Effector memory CD8-positive, alpha-beta T cell (primary cell): ENCODE data around the gene ASAP2.

Source experiments
- ATAC-seq: fragments of 150-1000 bp; cut with Tn5 transposase; replicated peaks from 2 replicates; pipeline ENCODE4 v1.10.0; 2021; ENCODE audit warnings: mild to moderate bottlenecking, moderate library complexity
- DNase-seq, 3 experiments: peaks; one replicate each; pipeline ENCODE4 v3.0.0; 2021
- H3K27ac Mint-ChIP-seq, 2 donors: one replicate each; pipeline ENCODE4 v1.8.0; 2022; ENCODE audit warnings: mild to moderate bottlenecking in 2 of 2, mixed read lengths in 2 of 2, moderate library complexity in 2 of 2
- H3K27me3 Mint-ChIP-seq, 2 donors: one replicate each; pipeline ENCODE4 v1.8.0; 2022; ENCODE audit warnings: mixed read lengths in 2 of 2
- H3K36me3 Mint-ChIP-seq: one replicate; pipeline ENCODE4 v1.8.0; 2022; ENCODE audit warnings: mild to moderate bottlenecking, moderate library complexity, mixed read lengths; ENCODE audit not compliant: insufficient read depth
- H3K4me1 Mint-ChIP-seq, 2 donors: one replicate each; pipeline ENCODE4 v1.8.0; 2022; ENCODE audit warnings: low read depth in 2 of 2, mixed read lengths in 2 of 2
- H3K4me3 Mint-ChIP-seq, 2 donors: one replicate each; pipeline ENCODE4 v1.8.0; 2022; ENCODE audit warnings: mild to moderate bottlenecking in 2 of 2, mixed read lengths in 2 of 2, moderate library complexity in 2 of 2
- H3K9me3 Mint-ChIP-seq, 2 donors: one replicate each; pipeline ENCODE4 v1.8.0; 2022; ENCODE audit warnings: mixed read lengths in 2 of 2

The ASAP2 gene

DNA sequence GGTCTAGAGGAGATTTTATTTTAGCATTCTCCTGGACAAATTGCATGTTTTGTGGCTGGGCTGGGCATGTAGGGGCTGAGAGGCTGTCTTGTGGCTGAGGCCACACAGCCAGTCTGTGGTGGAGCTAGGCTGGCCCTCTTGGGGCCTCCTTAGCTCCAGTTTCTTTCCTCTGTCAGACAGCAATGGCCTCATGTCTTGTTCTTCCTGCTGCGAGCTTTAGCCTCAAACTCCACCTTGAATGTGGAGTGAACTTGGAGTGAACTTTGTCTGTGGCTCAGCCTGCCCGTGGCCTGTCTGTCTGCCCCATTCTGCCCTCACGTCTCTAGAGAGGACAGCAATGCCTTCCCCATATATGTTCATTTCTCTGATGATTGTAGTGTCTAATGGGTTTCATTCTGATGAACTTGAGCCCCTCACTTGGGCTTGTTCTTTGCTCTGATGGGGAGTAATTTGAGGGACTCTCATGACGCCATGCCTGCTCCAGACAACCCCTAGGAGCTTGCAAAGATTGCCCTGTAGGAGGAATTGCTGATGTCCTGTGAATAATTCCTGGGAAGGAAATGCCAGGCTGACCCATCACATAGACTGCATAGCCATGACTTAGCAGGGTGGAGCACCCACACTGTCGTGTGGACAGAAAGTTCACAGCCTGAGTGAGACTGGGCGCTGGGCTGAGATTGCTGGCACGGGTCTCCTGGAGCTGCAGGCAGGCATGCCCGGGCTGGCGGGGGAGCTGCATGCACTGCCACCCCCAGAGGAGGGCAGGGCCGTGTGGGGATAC lies 42.6 kb downstream of the ASAP2 start:
- DNase-seq (no peak), ATAC-seq (no peak)
- H3K27ac Mint-ChIP-seq = no peak overlapping the region
- H3K36me3 Mint-ChIP-seq = no peaks in the 10 kb centered on the region
- H3K9me3 Mint-ChIP-seq = no peaks in the 10 kb centered on the region
- H3K4me1 Mint-ChIP-seq = peaks cover 0 to 4% of the 10 kb centered on the region in 2 donors
- no peak overlapping the region for H3K4me3 Mint-ChIP-seq
- peaks cover 44 to 57% of the 10 kb centered on the region in 2 donors for H3K27me3 Mint-ChIP-seq

DNA sequence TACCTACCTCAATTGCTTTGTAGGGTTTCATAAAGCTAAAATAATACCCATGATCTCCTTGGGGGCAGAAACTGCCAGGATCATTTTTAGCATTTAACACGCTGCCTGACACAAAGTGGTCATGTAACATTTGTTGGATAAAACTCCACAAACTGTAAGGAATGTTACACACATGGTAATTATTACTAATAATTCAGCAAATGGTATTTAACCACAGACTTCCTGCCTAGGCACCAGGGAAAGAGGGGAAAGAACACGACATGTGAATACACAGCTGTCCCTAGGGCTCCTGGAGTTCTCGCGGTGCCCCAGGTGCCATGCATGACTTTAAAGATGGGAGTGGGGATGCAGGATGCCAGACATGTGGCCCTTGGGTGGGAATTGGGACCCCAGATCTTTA lies 43.5 kb downstream of the ASAP2 start:
- ATAC-seq (no peak), DNase-seq (no peak)
- Mint-ChIP-seq H3K9me3 (no peaks in the 10 kb centered on the region), H3K4me3 (no peak overlapping the region), H3K4me1 (peaks cover 0 to 4% of the 10 kb centered on the region in 2 donors), H3K27ac (no peak overlapping the region), H3K27me3 (peaks cover 44 to 57% of the 10 kb centered on the region in 2 donors), H3K36me3 (no peaks in the 10 kb centered on the region)

DNA sequence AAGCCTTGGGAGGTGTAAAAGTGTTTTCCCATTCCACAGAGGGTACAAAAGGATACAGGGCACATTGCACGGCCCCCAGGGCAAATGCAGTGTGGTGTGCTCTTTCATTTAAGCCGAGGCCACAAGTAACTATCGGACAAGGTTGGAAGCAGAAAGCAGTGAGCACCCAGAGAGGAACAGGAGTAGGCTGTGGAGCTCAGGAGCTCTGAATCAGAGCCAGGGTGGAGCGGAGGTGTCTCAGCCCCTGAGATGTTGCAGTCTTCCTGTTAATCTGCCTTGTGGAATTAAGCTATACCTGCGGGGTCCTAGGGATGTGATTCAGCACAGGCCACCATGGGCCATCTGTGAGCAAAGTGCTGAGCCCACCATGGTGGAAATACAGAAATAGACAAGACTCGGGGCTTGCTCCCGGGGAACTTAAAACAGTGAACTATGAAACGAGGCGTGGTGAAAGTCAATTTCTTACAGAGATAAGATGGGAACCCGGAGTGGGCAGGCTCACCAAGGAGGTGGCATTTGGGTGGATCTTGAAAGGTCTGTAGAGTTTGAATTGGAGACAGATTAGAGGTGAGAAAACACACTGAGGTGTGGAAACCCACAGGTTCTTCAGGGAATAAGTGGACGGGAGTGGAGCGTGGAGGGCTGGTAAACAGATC lies 44.0 kb downstream of the ASAP2 start:
- Mint-ChIP-seq H3K9me3 (no peaks in the 10 kb centered on the region), H3K27ac (no peak overlapping the region)
- no peak for ATAC-seq

DNA sequence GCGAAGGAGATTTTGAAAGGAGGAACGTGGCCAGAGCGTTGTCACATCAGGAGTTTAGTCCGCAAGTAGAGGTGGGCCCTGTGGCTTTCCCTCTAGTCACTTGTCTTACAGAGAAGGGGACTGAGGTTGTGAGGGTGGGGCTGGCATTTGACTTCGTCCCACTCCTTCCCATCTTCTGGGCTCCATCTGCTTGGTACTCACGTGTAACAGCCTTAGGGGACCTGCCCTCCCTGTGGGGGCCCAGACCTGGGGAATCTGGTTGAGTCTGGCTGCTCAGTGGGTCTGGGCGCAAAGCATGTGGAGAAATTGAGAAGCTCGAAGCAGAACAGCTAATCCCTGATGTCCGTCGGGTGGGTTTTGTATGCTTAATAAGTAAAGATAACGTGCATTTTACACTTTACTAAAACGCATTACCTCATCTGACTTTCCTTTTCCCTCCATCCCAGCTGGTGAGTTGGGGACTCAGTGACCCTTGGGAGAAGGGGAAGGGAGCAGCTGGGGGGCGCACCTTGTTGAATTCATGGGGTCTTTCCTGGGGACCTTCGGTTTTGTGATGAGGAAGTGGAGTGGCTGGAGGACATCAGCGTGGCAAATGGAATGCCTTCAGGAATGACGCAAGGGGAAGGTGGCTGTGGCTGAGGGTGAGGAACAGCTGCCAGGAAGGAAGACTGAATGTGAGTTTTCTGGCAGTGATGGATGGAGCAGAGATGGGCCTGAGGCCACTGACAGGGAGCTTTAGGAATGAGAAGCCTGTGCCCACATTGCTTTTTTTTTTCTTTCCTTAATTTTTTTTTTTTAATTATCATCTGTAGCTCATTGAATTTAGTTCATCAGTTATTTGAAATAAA lies 44.8 kb downstream of the ASAP2 start:
- peaks cover 44 to 57% of the 10 kb centered on the region in 2 donors for H3K27me3 Mint-ChIP-seq
- DNase-seq = no peak
- H3K36me3 Mint-ChIP-seq = no peaks in the 10 kb centered on the region
- no peaks in the 10 kb centered on the region for H3K9me3 Mint-ChIP-seq
- no peak for ATAC-seq
- peak overlapping the region in 1 of 2 donors; percentile 32 for H3K27ac Mint-ChIP-seq
- no peak overlapping the region for H3K4me3 Mint-ChIP-seq
- H3K4me1 Mint-ChIP-seq = peaks cover 0 to 4% of the 10 kb centered on the region in 2 donors

More for the DNA sequence above, 44.0 kb downstream of the ASAP2 start:
- Mint-ChIP-seq H3K36me3 (no peaks in the 10 kb centered on the region), H3K27me3 (peaks cover 44 to 57% of the 10 kb centered on the region in 2 donors), H3K4me3 (no peak overlapping the region), H3K4me1 (peaks cover 0 to 4% of the 10 kb centered on the region in 2 donors)
- no peak for DNase-seq

DNA sequence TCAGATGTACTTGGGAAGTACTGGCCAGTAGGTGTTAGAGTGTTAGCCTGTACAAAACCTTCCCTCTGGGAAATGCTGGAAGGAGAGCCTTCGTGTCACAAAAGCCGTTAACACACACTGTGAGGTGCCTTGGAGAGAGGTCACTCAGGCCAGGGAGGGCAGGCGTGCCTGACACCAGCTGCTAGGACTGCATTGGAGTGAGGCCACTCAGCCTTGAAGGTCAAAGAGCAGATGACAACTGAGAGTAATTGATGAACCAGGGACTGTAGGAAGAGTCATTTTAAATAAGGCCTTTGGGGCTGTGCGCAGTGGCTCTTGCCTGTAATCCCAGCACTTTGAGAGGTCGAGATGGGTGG lies 45.4 kb downstream of the ASAP2 start:
- Mint-ChIP-seq H3K4me3 (no peak overlapping the region), H3K36me3 (no peaks in the 10 kb centered on the region), H3K9me3 (no peaks in the 10 kb centered on the region), H3K4me1 (peaks cover 0 to 4% of the 10 kb centered on the region in 2 donors), H3K27me3 (peaks cover 39 to 52% of the 10 kb centered on the region in 2 donors), H3K27ac (no peak overlapping the region)
- no peak for ATAC-seq
- DNase-seq = no peak

DNA sequence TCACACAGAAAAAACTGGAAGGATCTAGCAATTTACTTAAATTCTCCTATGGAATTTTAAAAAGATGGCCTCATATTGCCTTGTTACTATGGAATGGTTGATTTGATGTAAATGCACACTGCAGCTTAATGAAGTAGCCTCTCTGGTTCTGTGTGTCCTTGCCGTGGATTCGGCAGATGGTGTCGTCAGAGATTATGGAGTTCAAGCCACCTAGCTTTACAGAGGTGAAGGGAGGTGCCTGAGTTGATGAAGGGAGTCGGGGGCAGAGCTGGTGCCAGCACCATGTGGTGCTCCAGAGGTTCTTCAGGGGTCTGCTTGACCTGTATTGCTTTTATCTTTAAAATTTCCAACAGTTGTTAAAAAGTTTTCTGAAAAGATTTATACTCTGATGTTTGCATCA lies 48.8 kb downstream of the ASAP2 start:
- Mint-ChIP-seq H3K27me3 (peaks cover 16 to 33% of the 10 kb centered on the region in 2 donors), H3K9me3 (no peaks in the 10 kb centered on the region), H3K4me1 (no peaks in the 10 kb centered on the region), H3K36me3 (no peaks in the 10 kb centered on the region), H3K27ac (no peak overlapping the region), H3K4me3 (no peak overlapping the region)
- DNase-seq = no peak
- no peak for ATAC-seq

DNA sequence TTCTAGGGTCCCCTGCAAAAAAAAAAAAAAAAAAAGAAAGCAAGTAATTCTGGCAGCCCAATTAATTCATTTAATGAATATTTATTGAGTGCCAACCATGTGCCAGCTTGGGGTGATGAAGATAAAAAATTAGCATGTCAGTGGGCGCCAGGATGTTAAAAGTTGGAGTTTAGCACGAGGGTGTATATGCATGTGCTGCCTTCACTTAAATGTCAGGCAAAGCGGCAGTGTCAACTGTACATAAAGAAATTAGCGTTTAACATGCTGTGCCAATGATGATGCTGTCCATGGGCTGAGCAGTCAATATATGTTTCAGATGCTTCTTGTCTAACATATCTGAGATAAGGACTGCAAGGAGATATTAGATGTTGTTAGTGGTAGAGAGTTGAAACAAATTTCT lies 49.5 kb downstream of the ASAP2 start:
- H3K27ac Mint-ChIP-seq = no peak overlapping the region

DNA sequence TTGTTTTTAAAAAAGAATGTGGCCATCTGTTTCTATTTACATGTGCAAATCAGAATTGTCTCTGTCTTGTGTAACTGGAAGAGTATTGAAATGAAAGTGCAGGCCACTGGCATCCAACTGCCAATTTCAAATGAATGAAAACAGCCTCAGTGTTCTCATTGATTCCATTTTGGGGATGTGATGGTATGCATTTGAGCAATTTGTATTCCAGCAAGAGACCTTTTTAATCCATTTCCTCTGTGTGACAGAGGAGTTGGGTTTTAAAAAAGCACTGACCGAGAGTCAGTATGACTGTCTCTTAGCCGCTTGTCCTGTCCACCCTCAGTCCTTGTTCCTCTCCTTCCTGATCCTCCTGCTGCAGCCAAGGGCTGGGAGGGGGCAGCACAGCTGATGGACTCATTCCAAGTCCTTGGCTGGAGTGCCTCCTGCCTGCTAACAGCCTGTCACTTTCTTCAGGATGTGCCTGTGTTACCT lies 50.0 kb downstream of the ASAP2 start:
- H3K4me1 Mint-ChIP-seq = no peaks in the 10 kb centered on the region
- no peak overlapping the region for H3K4me3 Mint-ChIP-seq
- no peaks in the 10 kb centered on the region for H3K9me3 Mint-ChIP-seq
- H3K36me3 Mint-ChIP-seq = no peaks in the 10 kb centered on the region
- H3K27ac Mint-ChIP-seq = no peak overlapping the region
- no peak for DNase-seq
- ATAC-seq = no peak
- H3K27me3 Mint-ChIP-seq = peaks cover 6 to 22% of the 10 kb centered on the region in 2 donors

More for the DNA sequence above, 49.5 kb downstream of the ASAP2 start:
- no peak overlapping the region for H3K4me3 Mint-ChIP-seq
- no peaks in the 10 kb centered on the region for H3K4me1 Mint-ChIP-seq
- ATAC-seq = no peak
- H3K27me3 Mint-ChIP-seq = peaks cover 9 to 26% of the 10 kb centered on the region in 2 donors
- H3K36me3 Mint-ChIP-seq = no peaks in the 10 kb centered on the region
- no peak for DNase-seq
- no peaks in the 10 kb centered on the region for H3K9me3 Mint-ChIP-seq

DNA sequence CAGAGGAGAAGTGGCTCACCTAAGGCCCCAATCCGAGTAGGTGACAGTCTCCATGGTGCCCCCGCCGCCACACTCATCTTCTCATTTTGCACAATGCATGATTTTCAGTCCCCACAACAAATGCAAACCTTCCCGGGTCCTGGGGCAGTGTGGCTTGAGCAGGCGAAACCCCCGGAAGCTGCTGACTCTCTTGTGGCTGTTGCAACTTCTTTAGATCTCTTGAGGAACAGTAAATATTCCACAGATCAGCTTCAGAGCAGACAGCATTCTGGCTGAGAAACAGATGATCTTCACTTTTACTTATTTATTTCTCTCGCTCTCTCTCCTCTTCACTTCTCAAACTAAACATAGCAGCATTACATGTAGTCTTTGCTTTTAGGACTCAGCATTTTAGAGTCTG lies 51.9 kb downstream of the ASAP2 start:
- Mint-ChIP-seq H3K4me3 (no peak overlapping the region), H3K4me1 (peaks cover 0 to 4% of the 10 kb centered on the region in 2 donors), H3K36me3 (no peaks in the 10 kb centered on the region), H3K9me3 (no peaks in the 10 kb centered on the region), H3K27me3 (peaks cover 5 to 24% of the 10 kb centered on the region in 2 donors), H3K27ac (no peak overlapping the region)
- DNase-seq (no peak), ATAC-seq (no peak)

DNA sequence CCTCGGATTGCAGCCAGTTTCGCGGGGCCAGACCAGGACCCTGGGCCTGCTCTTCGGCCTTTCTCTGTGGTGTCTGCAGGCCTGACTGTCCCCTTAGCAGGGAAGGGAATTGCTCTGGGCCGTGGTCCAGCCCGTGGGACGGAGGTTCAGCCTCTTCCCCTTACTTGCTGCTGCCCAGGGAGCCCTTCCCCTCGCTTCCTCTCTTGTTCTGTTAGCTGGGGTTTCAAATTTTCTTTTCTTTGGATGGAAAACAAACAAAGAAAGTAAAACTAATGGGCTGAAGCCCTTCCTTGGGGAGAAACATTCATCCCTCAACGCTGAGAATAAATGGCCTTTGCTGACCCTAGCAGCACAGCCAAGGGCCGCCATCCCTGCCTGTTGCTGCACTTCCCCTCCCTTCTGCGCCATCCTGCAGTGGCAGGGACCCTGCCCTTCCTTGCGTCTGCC lies 52.4 kb downstream of the ASAP2 start:
- no peaks in the 10 kb centered on the region for H3K36me3 Mint-ChIP-seq
- H3K4me3 Mint-ChIP-seq = no peak overlapping the region
- H3K9me3 Mint-ChIP-seq = no peaks in the 10 kb centered on the region
- DNase-seq (no peak), ATAC-seq (no peak)
- peaks cover 9 to 29% of the 10 kb centered on the region in 2 donors for H3K27me3 Mint-ChIP-seq
- peaks cover 0 to 5% of the 10 kb centered on the region in 2 donors for H3K4me1 Mint-ChIP-seq
- H3K27ac Mint-ChIP-seq = no peak overlapping the region

DNA sequence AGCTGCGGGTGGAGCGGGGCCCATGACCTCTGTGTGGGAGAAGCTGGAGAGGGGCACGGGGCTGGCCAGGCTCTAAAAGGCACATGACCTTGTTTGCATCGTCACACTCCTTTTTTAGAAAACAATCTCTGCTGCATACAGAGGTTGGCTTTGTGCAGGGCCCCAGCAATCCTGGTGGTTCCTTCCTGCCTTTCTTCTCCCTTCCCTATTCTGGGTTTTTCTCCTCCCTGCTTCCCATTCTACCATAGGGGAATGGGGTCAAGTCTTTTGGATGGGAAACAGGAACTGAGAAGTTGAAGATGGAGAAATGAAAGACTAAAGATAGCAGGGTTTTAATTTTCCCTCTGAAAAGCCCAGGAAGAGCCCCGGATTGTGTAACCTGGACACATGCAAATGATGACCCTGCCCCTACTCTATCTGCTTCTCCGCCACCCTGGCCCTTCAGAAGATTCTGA lies 53.9 kb downstream of the ASAP2 start:
- ATAC-seq (no peak), DNase-seq (no peak)
- Mint-ChIP-seq H3K4me1 (peaks cover 0 to 5% of the 10 kb centered on the region in 2 donors), H3K4me3 (no peak overlapping the region), H3K27ac (no peak overlapping the region), H3K36me3 (no peaks in the 10 kb centered on the region), H3K9me3 (no peaks in the 10 kb centered on the region), H3K27me3 (peaks cover 9 to 38% of the 10 kb centered on the region in 2 donors)

DNA sequence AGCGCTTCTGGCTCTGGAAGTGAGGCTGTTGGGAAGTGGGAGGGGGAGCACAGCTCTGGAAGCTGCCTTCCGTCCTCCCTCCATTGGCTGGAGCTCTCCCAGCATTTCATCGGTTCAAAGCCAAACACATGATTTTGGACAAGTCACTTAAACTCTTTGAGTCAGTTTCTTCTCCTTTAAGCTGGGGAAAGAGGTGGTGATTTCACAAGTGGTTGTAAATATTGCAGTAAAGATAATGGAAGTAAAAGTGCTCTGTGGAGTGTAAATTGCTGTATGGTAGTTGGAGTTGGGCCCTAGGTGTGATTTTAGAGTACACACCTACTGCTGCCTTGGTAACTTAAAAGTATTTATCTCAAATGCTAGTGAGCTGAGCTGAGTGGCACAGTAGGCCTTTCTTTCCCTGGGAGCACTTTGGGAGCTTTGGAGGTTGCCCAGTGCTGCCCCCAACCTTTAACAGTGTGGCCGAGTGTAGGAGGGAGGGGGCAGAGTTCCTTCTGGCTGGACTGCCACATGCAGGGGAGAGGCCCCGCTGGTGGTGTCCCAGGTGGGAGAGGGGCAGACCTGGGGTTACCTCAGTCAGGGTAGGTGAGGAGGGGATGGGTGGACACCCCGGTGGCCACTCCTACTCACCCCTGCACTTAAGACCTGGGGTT lies 54.7 kb downstream of the ASAP2 start:
- DNase-seq (no peak), ATAC-seq (no peak)
- no peaks in the 10 kb centered on the region for H3K9me3 Mint-ChIP-seq
- no peak overlapping the region for H3K27ac Mint-ChIP-seq
- H3K36me3 Mint-ChIP-seq = no peaks in the 10 kb centered on the region
- H3K27me3 Mint-ChIP-seq = peaks cover 9 to 38% of the 10 kb centered on the region in 2 donors
- H3K4me3 Mint-ChIP-seq = no peak overlapping the region
- H3K4me1 Mint-ChIP-seq = peaks cover 0 to 5% of the 10 kb centered on the region in 2 donors

DNA sequence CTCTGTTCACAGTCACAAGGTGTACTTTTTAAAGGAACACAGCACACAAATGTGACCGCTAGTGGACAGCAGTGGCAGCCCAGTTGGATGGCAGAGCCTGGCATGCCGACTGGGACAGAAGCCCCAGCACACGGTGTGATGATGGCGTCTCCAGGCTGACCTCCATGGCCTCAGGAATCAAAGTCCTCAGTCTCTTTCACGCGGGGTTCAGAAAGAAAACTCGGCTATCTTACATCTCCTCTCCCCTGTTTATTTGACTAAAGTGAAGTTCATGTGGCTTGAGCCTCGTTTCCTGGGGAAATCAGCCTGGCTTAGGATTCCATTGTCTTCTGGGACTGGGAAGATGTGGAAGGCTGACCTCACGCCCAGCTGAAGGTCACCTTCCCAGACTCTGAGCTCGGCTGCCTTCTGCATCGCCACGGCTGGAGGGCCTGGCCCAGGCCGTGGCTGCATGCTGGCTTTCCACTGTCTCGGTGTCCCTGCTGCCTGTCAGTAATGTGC lies 56.1 kb downstream of the ASAP2 start:
- Mint-ChIP-seq H3K4me3 (no peak overlapping the region), H3K4me1 (peaks cover 0 to 5% of the 10 kb centered on the region in 2 donors), H3K9me3 (no peaks in the 10 kb centered on the region), H3K27ac (no peak overlapping the region), H3K27me3 (peaks cover 9 to 44% of the 10 kb centered on the region in 2 donors), H3K36me3 (no peaks in the 10 kb centered on the region)
- no peak for ATAC-seq
- DNase-seq = no peak
